Neutrophil (primary cell): ENCODE results near the gene JPT1.

Source experiments
- H3K27ac ChIP-seq: fragments of 200-600 bp; sonication (generic); 2 replicates; pipeline ENCODE4 v1.5.1; 2016; ENCODE audit warnings: mild to moderate bottlenecking, moderate library complexity
- H3K27me3 ChIP-seq: fragments of 200-600 bp; sonication (generic); 2 replicates; pipeline ENCODE4 v1.6.0; 2016; ENCODE audit warnings: mild to moderate bottlenecking
- H3K36me3 ChIP-seq: fragments of 200-600 bp; sonication (generic); 2 replicates; pipeline ENCODE4 v1.5.1; 2017
- H3K4me1 ChIP-seq, 2 experiments: fragments of 200-600 bp in 1 of 2; sonication (generic) in 1 of 2; 1 replicate in 1 of 2; 2 replicates in 1 of 2; pipeline versions ENCODE4 v1.5.1 to v1.6.1; 2013 to 2016; ENCODE audit warnings: low read depth in 1 of 2, low read length in 1 of 2, mild to moderate bottlenecking in 1 of 2, moderate library complexity in 1 of 2; ENCODE audit not compliant: control insufficient read depth in 1 of 2, insufficient read depth in 1 of 2
- H3K4me3 ChIP-seq, 2 experiments: fragments of 200-600 bp in 1 of 2; sonication (generic) in 1 of 2; 1 replicate in 1 of 2; 2 replicates in 1 of 2; pipeline ENCODE4 v1.5.1; 2013 to 2016; ENCODE audit warnings: low read depth in 1 of 2, low read length in 1 of 2, mild to moderate bottlenecking in 1 of 2, moderate library complexity in 1 of 2
- H3K9me3 ChIP-seq: fragments of 200-600 bp; sonication (generic); 2 replicates; pipeline ENCODE4 v1.5.1; 2016
- CTCF ChIP-seq: fragments of 200-600 bp; sonication (generic); IDR thresholded peaks from 2 replicates; pipeline ENCODE4 v1.5.1; 2016; ENCODE audit warnings: antibody characterized with exemption

JPT1 gene

GRCh38 chr17:75108193-75108592 lies 46.1 kb downstream of the JPT1 start:
- Histone ChIP-seq H3K36me3 (peaks cover 33% of the 10 kb centered on the region), H3K27me3 (no peaks in the 10 kb centered on the region), H3K4me1 (peaks cover 35% of the 10 kb centered on the region in 2 experiments), H3K4me3 (no peak overlapping the region), H3K9me3 (no peaks in the 10 kb centered on the region), H3K27ac (no peak overlapping the region)
- no peak for TF ChIP-seq CTCF

- H3K4me3 ChIP-seq: no peak overlapping the region
- peak overlapping the region; percentile 33 for H3K27ac ChIP-seq
- no peaks in the 10 kb centered on the region for H3K9me3 ChIP-seq
- peaks cover 25 to 28% of the 10 kb centered on the region in 2 experiments for H3K4me1 ChIP-seq
- H3K36me3 ChIP-seq: peaks cover 39% of the 10 kb centered on the region
- no peaks in the 10 kb centered on the region for H3K27me3 ChIP-seq
- TF ChIP-seq CTCF: peak; percentile 82
Measured at GRCh38 chr17:75105126-75106080, 48.9 kb downstream of the JPT1 start.

GRCh38 chr17:75103601-75104554 lies 50.4 kb downstream of the JPT1 start:
- no peaks in the 10 kb centered on the region for H3K9me3 ChIP-seq
- no peak overlapping the region for H3K4me3 ChIP-seq
- H3K36me3 ChIP-seq: peaks cover 55% of the 10 kb centered on the region
- TF ChIP-seq CTCF: no peak
- H3K27me3 ChIP-seq: no peaks in the 10 kb centered on the region
- H3K4me1 ChIP-seq: peaks cover 16 to 18% of the 10 kb centered on the region in 2 experiments
- peak overlapping the region; percentile 50 for H3K27ac ChIP-seq

GRCh38 chr17:75102385-75102821 lies 51.9 kb downstream of the JPT1 start:
- Histone ChIP-seq H3K36me3 (peaks cover 68% of the 10 kb centered on the region), H3K27ac (peak overlapping the region; percentile 87), H3K4me1 (peaks cover 10 to 14% of the 10 kb centered on the region in 2 experiments), H3K4me3 (no peak overlapping the region), H3K9me3 (no peaks in the 10 kb centered on the region), H3K27me3 (no peaks in the 10 kb centered on the region)
- TF ChIP-seq CTCF: no peak

GRCh38 chr17:75099881-75100595 lies 54.3 kb downstream of the JPT1 start:
- H3K36me3 ChIP-seq: peaks cover 58% of the 10 kb centered on the region

More at GRCh38 chr17:75099881-75100595, 54.3 kb downstream of the JPT1 start:
- H3K9me3 ChIP-seq: no peaks in the 10 kb centered on the region
- H3K4me1 ChIP-seq: peaks cover 33 to 38% of the 10 kb centered on the region in 2 experiments
- no peak overlapping the region for H3K27ac ChIP-seq
- no peak for TF ChIP-seq CTCF
- H3K27me3 ChIP-seq: no peaks in the 10 kb centered on the region
- no peak overlapping the region for H3K4me3 ChIP-seq
